ENCODE measurements around the gene ST3GAL2.
"Not testable (repeated sequence)": the region's sequence is repeated elsewhere in the genome, so short reads cannot be mapped to it uniquely, and the experiment has no call there.

ST3GAL2 gene

DNA sequence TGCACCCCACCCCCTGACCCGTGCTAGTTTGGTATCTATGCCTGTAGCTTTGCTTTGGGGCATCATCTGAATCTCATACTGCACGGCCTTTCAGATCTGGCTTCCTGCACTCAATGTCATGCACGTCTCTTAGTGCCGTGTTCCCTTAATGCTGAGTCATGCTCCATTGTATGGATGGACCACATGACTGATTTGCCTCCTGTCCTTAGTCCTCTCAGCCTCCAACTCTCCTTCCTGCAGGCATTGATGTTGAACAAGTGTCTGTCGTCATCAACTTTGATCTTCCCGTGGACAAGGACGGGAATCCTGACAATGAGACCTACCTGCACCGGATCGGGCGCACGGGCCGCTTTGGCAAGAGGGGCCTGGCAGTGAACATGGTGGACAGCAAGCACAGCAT, 106.2 kb downstream of the ST3GAL2 start:
- DNase-seq (ENCODE audit: low read depth in 2 of 2), result not testable (repeated sequence)

DNA sequence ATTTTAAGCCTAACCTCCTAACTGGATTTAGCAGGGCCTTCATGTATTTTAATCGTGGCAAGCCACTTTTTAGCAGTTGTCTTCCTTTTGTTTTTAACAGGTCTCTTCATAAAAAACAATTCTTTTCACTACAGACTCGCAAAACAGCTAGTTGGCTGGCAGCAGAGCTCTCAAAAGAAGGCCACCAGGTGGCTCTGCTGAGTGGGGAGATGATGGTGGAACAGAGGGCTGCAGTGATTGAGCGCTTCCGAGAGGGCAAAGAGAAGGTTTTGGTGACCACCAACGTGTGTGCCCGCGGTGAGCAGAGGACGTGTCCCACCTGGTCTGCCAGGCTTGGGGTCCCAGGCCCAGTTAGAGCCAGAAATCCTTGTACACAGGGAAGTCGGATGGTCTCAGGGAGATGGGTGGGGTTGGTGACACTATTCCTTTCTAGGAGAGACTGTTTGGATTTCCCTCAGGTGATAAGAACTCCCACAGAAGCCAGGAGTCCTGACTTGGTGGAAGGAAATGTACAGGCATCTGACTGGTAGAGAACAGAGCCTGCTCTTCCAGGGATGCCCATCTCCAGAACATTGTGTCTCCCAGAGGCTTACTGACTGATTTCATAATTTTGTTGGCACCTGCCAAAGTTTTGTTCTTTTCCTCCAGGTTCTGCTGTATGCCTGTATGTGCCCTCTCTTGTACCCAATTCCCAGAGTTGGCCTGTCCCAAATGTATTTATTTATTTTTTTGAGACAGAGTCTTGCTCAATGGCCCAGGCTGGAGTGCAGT, 107.1 kb downstream of the ST3GAL2 start:
- no peak for DNase-seq (ENCODE audit: low read depth in 2 of 2)

DNA sequence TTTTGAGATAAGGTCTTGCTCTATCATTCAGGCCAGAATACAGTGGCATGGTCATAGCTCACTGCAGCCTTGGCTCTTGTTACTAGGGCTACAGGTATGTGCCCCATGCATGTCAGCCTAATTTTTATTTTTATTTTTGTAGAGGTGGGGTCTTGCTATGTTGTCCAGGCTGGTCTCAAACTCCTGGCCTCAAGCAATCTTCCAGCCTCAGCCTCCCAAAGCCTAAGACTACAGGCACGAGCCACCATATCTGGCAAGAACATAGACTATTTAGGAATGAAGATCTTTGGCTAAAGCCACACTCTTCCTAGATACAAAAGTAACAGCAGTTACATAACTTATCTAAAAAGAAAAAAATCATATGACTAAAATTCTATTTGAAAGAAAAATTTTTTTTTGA, 107.8 kb downstream of the ST3GAL2 start:
- no peak for DNase-seq (ENCODE audit: low read depth in 2 of 2)
